Measurements from ENCODE around the gene DRC3. TPM values are rescaled to one million over a fixed set of nuclear protein-coding genes. Genes with fewer than 3 reads are reported as not detected.

The DRC3 gene
- total and polyA plus RNA-seq, 10 of the 15 experiments (the other 5 are each of a cell fraction or from before 2014, with no cell fraction given) = 0.18 to 2.3 (median 0.60) TPM; not detected in 3

GRCh38 chr17:18038861-18039534 is 66.3 kb downstream of the DRC3 start, which contains the start of the genes ATPAF2 and GID4 (continued):
- TF ChIP-seq LARP7 (IDR thresholded peaks at IDR 0.05) = peak; percentile 67; the same call in 1 of the 2 replicates
- TF ChIP-seq RFX5 (IDR thresholded peaks at IDR 0.05; ENCODE audit: low read depth, low read length) = peak; percentile 65; the same call in 1 of the 2 replicates
- TF ChIP-seq NFYB (IDR thresholded peaks at IDR 0.05; ENCODE audit: insufficient read depth, low read depth, low read length) = peak; percentile 98
- no peak for TF ChIP-seq RBBP5 (conservative IDR thresholded peaks at IDR 0.05)
- no peak for TF ChIP-seq ZNF274 (IDR thresholded peaks at IDR 0.05; ENCODE audit: insufficient read depth, insufficient read length)
- TF ChIP-seq YY1 (IDR thresholded peaks at IDR 0.05; ENCODE audit: low read depth, low read length) = peak; percentile 99
- no peak for TF ChIP-seq CUX1 (IDR thresholded peaks at IDR 0.05; ENCODE audit: insufficient replicate concordance, low read depth, low read length)
- TF ChIP-seq BMI1 (IDR thresholded peaks at IDR 0.05; ENCODE audit: borderline replicate concordance) = no peak
- no peak for TF ChIP-seq CTCF (IDR thresholded peaks at IDR 0.05 in 2 of 3, conservative IDR thresholded peaks at IDR 0.05 in 1 of 3; ENCODE audit: control insufficient read depth in 2 of 3, extremely low read depth in 1 of 3, insufficient read depth in 1 of 3, low read depth in 3 of 3, low read length in 3 of 3)
- peak; percentile 70 for TF ChIP-seq E4F1 (IDR thresholded peaks at IDR 0.05; ENCODE audit: borderline replicate concordance, partially characterized antibody)
- no peak for TF ChIP-seq BRCA1 (IDR thresholded peaks at IDR 0.05; ENCODE audit: low read depth, low read length)
- no peak for TF ChIP-seq BACH1 (IDR thresholded peaks at IDR 0.05; ENCODE audit: borderline replicate concordance)
- no peak for TF ChIP-seq ZNF384 (IDR thresholded peaks at IDR 0.05; ENCODE audit: borderline replicate concordance, low read depth, low read length)
- TF ChIP-seq NFYA (IDR thresholded peaks at IDR 0.05; ENCODE audit: borderline replicate concordance, low read depth, low read length) = peak; percentile 59; the same call in 1 of the 2 replicates
- no peak for TF ChIP-seq SMC3 (IDR thresholded peaks at IDR 0.05; ENCODE audit: borderline replicate concordance, low read length)
- peak; percentile 43; the same call in 1 of the 3 replicates for TF ChIP-seq POU2F2 (IDR thresholded peaks at IDR 0.05; ENCODE audit: borderline replicate concordance, low read depth, low read length)
- TF ChIP-seq TCF12 (IDR thresholded peaks at IDR 0.05; ENCODE audit: low read depth, low read length) = 0 out of 2 replicates have a peak, but pooled peaks have one; percentile 13
- no peak for TF ChIP-seq ATF2 (IDR thresholded peaks at IDR 0.05; ENCODE audit: low read length)
- no peak for TF ChIP-seq HDAC2 (IDR thresholded peaks at IDR 0.05)
